Ovary (tissue), 3 donors: ENCODE results near the gene ZNF511.

Experiments used
- EP300 ChIP-seq: sonication (generic); formaldehyde crosslinking; IDR thresholded peaks from one replicate; pipeline ENCODE4 v1.6.1; 2017; ENCODE audit warnings: antibody characterized with exemption
- POLR2A ChIP-seq: fragments of 450-650 bp; IDR thresholded peaks from one replicate; pipeline ENCODE4 v1.6.1; 2017; ENCODE audit warnings: antibody characterized with exemption, mild to moderate bottlenecking, moderate library complexity
- TF ChIP-seq, protein P1 (sequence below), 3 donors: fragments of 450-650 bp in 2 of 3; fragments of 200-600 bp in 1 of 3; IDR thresholded peaks; one replicate each; pipeline versions ENCODE4 v1.5.1 to v1.8.0; 2016 to 2022; ENCODE audit warnings: antibody characterized with exemption in 3 of 3, mild to moderate bottlenecking in 1 of 3
- donor health status: DM: no; HTN: no; CAD: no.

DNA sequence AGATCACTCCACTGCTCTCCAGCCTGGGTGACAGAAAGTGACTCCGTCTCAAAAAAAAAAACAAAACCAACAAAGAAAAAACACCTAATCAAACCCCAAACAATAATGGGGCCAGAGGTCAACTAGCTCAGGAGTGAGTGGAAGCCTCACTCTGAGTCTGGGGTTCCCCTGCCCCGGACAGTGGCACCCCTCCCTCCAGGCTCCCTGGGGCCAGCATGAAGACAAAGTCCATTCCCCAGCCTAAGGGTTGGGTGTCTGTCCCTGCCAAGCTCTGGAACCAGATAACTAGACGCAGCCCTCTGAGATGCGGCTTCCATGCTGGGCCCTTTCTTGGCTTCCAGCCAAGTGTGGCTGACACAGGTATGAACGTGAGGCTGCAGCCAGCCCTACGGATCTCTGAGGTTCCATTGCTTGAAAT lies 50.8 kb downstream of the ZNF511 start:
- TF ChIP-seq, protein P1, sequence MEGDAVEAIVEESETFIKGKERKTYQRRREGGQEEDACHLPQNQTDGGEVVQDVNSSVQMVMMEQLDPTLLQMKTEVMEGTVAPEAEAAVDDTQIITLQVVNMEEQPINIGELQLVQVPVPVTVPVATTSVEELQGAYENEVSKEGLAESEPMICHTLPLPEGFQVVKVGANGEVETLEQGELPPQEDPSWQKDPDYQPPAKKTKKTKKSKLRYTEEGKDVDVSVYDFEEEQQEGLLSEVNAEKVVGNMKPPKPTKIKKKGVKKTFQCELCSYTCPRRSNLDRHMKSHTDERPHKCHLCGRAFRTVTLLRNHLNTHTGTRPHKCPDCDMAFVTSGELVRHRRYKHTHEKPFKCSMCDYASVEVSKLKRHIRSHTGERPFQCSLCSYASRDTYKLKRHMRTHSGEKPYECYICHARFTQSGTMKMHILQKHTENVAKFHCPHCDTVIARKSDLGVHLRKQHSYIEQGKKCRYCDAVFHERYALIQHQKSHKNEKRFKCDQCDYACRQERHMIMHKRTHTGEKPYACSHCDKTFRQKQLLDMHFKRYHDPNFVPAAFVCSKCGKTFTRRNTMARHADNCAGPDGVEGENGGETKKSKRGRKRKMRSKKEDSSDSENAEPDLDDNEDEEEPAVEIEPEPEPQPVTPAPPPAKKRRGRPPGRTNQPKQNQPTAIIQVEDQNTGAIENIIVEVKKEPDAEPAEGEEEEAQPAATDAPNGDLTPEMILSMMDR (IDR thresholded peaks at IDR 0.05): no peak
- TF ChIP-seq POLR2A: no peak
- no peak for TF ChIP-seq EP300
